OCI-LY7 (cell line): ENCODE measurements around the gene KIF1B. TPM values are rescaled to one million over a fixed set of nuclear protein-coding genes. Genes with fewer than 3 reads are reported as not detected.

Experiments used
- BruUV-seq: library from RNA; stranded (reverse); fragments of 400-500 nt; replicated peaks from 2 replicates; lab custom pipeline; 2021; lab: Mats Ljungman, UMichigan
- CTCF ChIA-PET: fragments of 300-600 bp; sonication (Branson Sonifier 250); formaldehyde crosslinking; loops from one replicate; lab custom pipeline; 2022; ENCODE audit warnings: antibody characterized with exemption; ENCODE audit not compliant: unreplicated experiment; lab: Charles Lee
- POLR2A ChIA-PET: fragments of 300-600 bp; sonication (Branson Sonifier 250); formaldehyde crosslinking; loops from one replicate; lab custom pipeline; 2022; ENCODE audit warnings: antibody characterized with exemption; lab: Charles Lee
- DNase-seq: peaks from one replicate; pipeline ENCODE4 v3.0.0-alpha.2; 2015; ENCODE audit warnings: low spot score
- H2AFZ ChIP-seq: fragments of 200-600 bp; sonication (generic), shearing (Covaris generic); 2 replicates; pipeline ENCODE4 v1.6.1; 2014; ENCODE audit warnings: mild to moderate bottlenecking, antibody characterized with exemption, low read length, moderate library complexity
- H3K27ac ChIP-seq: fragments of 200-600 bp; sonication (generic); 2 replicates; pipeline ENCODE4 v1.5.1; 2014; ENCODE audit warnings: mixed run types, low read depth, mild to moderate bottlenecking, moderate library complexity, low read length, inconsistent platforms; ENCODE audit not compliant: poor library complexity, severe bottlenecking
- H3K36me3 ChIP-seq: fragments of 200-600 bp; sonication (generic); 2 replicates; pipeline ENCODE4 v1.6.1; 2014; ENCODE audit warnings: mild to moderate bottlenecking, antibody characterized with exemption, low read length, moderate library complexity, mixed read lengths; ENCODE audit not compliant: insufficient read depth
- H3K4me1 ChIP-seq: fragments of 200-600 bp; sonication (generic); 2 replicates; pipeline ENCODE4 v1.5.1; 2014; ENCODE audit warnings: mild to moderate bottlenecking, low read length; ENCODE audit not compliant: insufficient read depth, poor library complexity, severe bottlenecking
- H3K4me2 ChIP-seq: fragments of 200-600 bp; sonication (generic); 2 replicates; pipeline ENCODE4 v1.6.1; 2014; ENCODE audit warnings: mild to moderate bottlenecking, low read length
- H3K4me3 ChIP-seq: fragments of 200-600 bp; sonication (generic); 2 replicates; pipeline ENCODE4 v1.5.1; 2014; ENCODE audit warnings: mild to moderate bottlenecking, low read depth, low read length; ENCODE audit not compliant: poor library complexity, severe bottlenecking
- H3K79me2 ChIP-seq: fragments of 200-600 bp; sonication (generic); 2 replicates; pipeline ENCODE4 v1.6.1; 2016; ENCODE audit warnings: low read depth, mild to moderate bottlenecking, low read length, moderate library complexity, mixed read lengths; ENCODE audit not compliant: insufficient read depth
- H3K9me2 ChIP-seq: fragments of 200-600 bp; sonication (generic); 2 replicates; pipeline ENCODE4 v1.6.1; 2016; ENCODE audit warnings: mild to moderate bottlenecking, low read length, mixed read lengths; ENCODE audit not compliant: insufficient read depth
- H3K9me3 ChIP-seq: fragments of 200-600 bp; sonication (generic); 2 replicates; pipeline ENCODE4 v1.6.1; 2014; ENCODE audit warnings: mild to moderate bottlenecking, mixed run types, low read length, mixed read lengths
- H4K20me1 ChIP-seq: fragments of 200-600 bp; sonication (generic); 2 replicates; pipeline ENCODE4 v1.6.1; 2014; ENCODE audit warnings: mild to moderate bottlenecking, antibody characterized with exemption, low read length, moderate library complexity, mixed read lengths; ENCODE audit not compliant: insufficient read depth
- EZH2phosphoT487 ChIP-seq: fragments of 200-600 bp; sonication (generic); IDR thresholded peaks from 2 replicates; pipeline ENCODE4 v1.6.1; 2018; ENCODE audit warnings: low read depth, borderline replicate concordance, mild to moderate bottlenecking, mixed run types, antibody characterized with exemption, low read length, moderate library complexity, mixed read lengths
- intact Hi-C: fragments of 100-400 bp; cut with micrococcal nuclease; formaldehyde crosslinking; loops from one replicate; pipeline ENCODE4 v1.10.0; 2022; ENCODE audit not compliant: unreplicated experiment
- total RNA-seq, 2 experiments: library from RNA; depleted of rRNA in 1 of 2; stranded (reverse); fragments of >200 nt in 1 of 2; shearing (Covaris generic) in 1 of 2; gene quantifications; 2 replicates each; pipeline ENCODE4 v1.2.3, GENCODE V29; 2014 to 2022
- TF ChIP-seq, protein P1 (sequence below): fragments of 200-600 bp; sonication (generic); conservative IDR thresholded peaks from 2 replicates; pipeline ENCODE4 v1.5.1; 2014; ENCODE audit warnings: mild to moderate bottlenecking, antibody characterized with exemption, low read length, moderate library complexity, mixed read lengths

Gene KIF1B
- total RNA-seq, 2 experiments from 2014 or later, result 3.8 to 4.8 TPM

DNA sequence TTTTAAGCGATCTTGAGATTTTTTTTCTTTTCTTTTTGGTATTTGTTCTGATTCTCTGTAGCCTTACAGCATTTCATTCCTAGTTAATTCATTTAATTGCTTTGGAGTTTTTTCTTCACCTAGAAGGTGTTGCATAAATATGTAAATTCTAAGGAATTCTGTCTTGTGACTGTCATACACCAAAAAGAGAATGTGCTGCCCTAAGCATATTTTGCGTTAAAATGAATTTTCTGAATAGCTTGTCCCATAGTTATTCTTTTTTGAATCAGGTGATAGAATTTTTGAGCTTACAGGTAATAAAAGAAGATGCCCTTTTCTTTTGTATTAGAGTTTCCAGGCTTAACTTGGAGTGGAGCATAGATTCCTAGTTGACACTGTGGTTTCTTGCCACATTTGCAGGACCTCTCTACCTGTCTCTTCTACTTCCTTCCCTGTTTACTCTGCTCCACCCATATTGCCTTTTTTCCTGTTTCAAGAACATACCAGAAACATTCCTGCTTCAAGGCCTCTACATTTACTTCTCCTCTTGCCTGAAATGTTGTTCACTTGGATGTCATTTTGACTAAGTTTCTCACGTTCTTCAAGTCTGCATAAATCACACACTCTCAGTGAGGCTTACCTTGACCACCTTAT is 53.2 kb downstream of the KIF1B start:
- CTCF ChIA-PET, result no interaction called here
- DNase-seq, result no peak
- POLR2A ChIA-PET, result no interaction called here
- no peaks in the 10 kb centered on the region for H3K4me1 ChIP-seq
- H3K27ac ChIP-seq, result no peak overlapping the region
- TF ChIP-seq EZH2phosphoT487, result no peak
- TF ChIP-seq, protein P1, sequence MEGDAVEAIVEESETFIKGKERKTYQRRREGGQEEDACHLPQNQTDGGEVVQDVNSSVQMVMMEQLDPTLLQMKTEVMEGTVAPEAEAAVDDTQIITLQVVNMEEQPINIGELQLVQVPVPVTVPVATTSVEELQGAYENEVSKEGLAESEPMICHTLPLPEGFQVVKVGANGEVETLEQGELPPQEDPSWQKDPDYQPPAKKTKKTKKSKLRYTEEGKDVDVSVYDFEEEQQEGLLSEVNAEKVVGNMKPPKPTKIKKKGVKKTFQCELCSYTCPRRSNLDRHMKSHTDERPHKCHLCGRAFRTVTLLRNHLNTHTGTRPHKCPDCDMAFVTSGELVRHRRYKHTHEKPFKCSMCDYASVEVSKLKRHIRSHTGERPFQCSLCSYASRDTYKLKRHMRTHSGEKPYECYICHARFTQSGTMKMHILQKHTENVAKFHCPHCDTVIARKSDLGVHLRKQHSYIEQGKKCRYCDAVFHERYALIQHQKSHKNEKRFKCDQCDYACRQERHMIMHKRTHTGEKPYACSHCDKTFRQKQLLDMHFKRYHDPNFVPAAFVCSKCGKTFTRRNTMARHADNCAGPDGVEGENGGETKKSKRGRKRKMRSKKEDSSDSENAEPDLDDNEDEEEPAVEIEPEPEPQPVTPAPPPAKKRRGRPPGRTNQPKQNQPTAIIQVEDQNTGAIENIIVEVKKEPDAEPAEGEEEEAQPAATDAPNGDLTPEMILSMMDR, result no peak
- H3K4me2 ChIP-seq, result no peak overlapping the region
- no peaks in the 10 kb centered on the region for H3K36me3 ChIP-seq
- no peaks in the 10 kb centered on the region for H3K9me2 ChIP-seq
- no peaks in the 10 kb centered on the region for H3K9me3 ChIP-seq
- no peaks in the 10 kb centered on the region for H4K20me1 ChIP-seq
- H3K79me2 ChIP-seq, result no peaks in the 10 kb centered on the region
- BruUV-seq, result no TSS peak
- no peak overlapping the region for H2AFZ ChIP-seq
- no peak overlapping the region for H3K4me3 ChIP-seq
- intact Hi-C loops, result no loop called here

GRCh38 chr1:10265027-10265426 is 54.7 kb downstream of the KIF1B start:
- H3K9me3 ChIP-seq, result no peaks in the 10 kb centered on the region
- ChIA-PET POLR2A (no interaction called here), CTCF (no interaction called here)
- H3K4me1 ChIP-seq, result no peaks in the 10 kb centered on the region
- H3K36me3 ChIP-seq, result no peaks in the 10 kb centered on the region
- no peak overlapping the region for H3K4me2 ChIP-seq
- H3K4me3 ChIP-seq, result no peak overlapping the region
- TF ChIP-seq, protein P1, result no peak
- TF ChIP-seq EZH2phosphoT487, result no peak
- intact Hi-C loops, result no loop called here
- no peak overlapping the region for H3K27ac ChIP-seq
- H4K20me1 ChIP-seq, result no peaks in the 10 kb centered on the region
- BruUV-seq, result no TSS peak
- H2AFZ ChIP-seq, result no peak overlapping the region
- DNase-seq, result no peak
- H3K9me2 ChIP-seq, result no peaks in the 10 kb centered on the region
- H3K79me2 ChIP-seq, result no peaks in the 10 kb centered on the region

- Histone ChIP-seq H4K20me1 (no peaks in the 10 kb centered on the region), H3K79me2 (no peaks in the 10 kb centered on the region), H3K9me2 (no peaks in the 10 kb centered on the region), H3K4me1 (no peaks in the 10 kb centered on the region), H3K9me3 (no peaks in the 10 kb centered on the region), H3K4me3 (no peak overlapping the region), H3K27ac (no peak overlapping the region), H2AFZ (no peak overlapping the region), H3K36me3 (no peaks in the 10 kb centered on the region), H3K4me2 (no peak overlapping the region)
- DNase-seq, result no peak
- BruUV-seq, result no TSS peak
- ChIA-PET CTCF (no interaction called here), POLR2A (no interaction called here)
- intact Hi-C loops, result no loop called here
- TF ChIP-seq, protein P1, result no peak
- TF ChIP-seq EZH2phosphoT487, result no peak
Measured at GRCh38 chr1:10265900-10266299, 55.5 kb downstream of the KIF1B start.
